Gastroesophageal sphincter (tissue), 4 donors: ENCODE results near the gene IFT74. TPM values are rescaled to one million over a fixed set of nuclear protein-coding genes. Genes with fewer than 3 reads are reported as not detected.
A peak's percentile ranks its signal among the peaks of the same experiment; 100 is the strongest.

Experiments used
- ATAC-seq: fragments of 150-250 bp; one replicate; pipeline ENCODE4 v1.9.1; 2016; ENCODE audit warnings: mild to moderate bottlenecking, moderate library complexity
- H3K27ac ChIP-seq, 4 donors: fragments of 200-600 bp; sonication (generic) in 3 of 4; 1 replicate in 3 of 4; 2 replicates in 1 of 4; pipeline ENCODE4 v1.5.1; 2016 to 2019
- H3K27me3 ChIP-seq: fragments of 200-600 bp; sonication (generic); one replicate; pipeline ENCODE4 v1.5.1; 2019
- H3K36me3 ChIP-seq, 2 donors: fragments of 200-600 bp; sonication (generic); one replicate each; pipeline ENCODE4 v1.5.1; 2019; ENCODE audit warnings: control low read depth in 1 of 2
- H3K4me1 ChIP-seq, 3 donors: fragments of 200-600 bp; sonication (generic); 1 replicate in 2 of 3; 2 replicates in 1 of 3; pipeline ENCODE4 v1.5.1; 2016 to 2019; ENCODE audit warnings: control low read depth in 2 of 3
- H3K4me3 ChIP-seq, 2 donors: fragments of 200-600 bp; sonication (generic); one replicate each; pipeline ENCODE4 v1.5.1; 2019; ENCODE audit warnings: mild to moderate bottlenecking in 1 of 2, moderate library complexity in 1 of 2
- H3K9me3 ChIP-seq, 3 donors: fragments of 200-600 bp; sonication (generic); one replicate each; pipeline ENCODE4 v1.5.1; 2017 to 2019; ENCODE audit warnings: control low read depth in 2 of 3
- EP300 ChIP-seq: sonication (generic); formaldehyde crosslinking; IDR thresholded peaks from one replicate; pipeline ENCODE4 v1.6.1; 2017; ENCODE audit warnings: antibody characterized with exemption, mild to moderate bottlenecking
- POLR2A ChIP-seq, 2 donors: fragments of 450-650 bp; IDR thresholded peaks; one replicate each; pipeline ENCODE4 v1.6.1; 2017; ENCODE audit warnings: antibody characterized with exemption in 2 of 2, mild to moderate bottlenecking in 2 of 2, moderate library complexity in 1 of 2
- POLR2AphosphoS5 ChIP-seq: sonication (generic); formaldehyde crosslinking; IDR thresholded peaks from one replicate; pipeline ENCODE4 v1.6.1; 2017; ENCODE audit warnings: antibody characterized with exemption
- WGBS, 2 donors: methylation state at CpG; one replicate each; pipeline ENCODE4 v1.1.5; 2018; ENCODE audit warnings: low coverage in 1 of 2; 5-methylcytosine and 5-hydroxymethylcytosine counted together
- total RNA-seq, 4 donors: library from RNA; depleted of rRNA; stranded (reverse); fragments of >200 nt; gene quantifications; one replicate each; pipeline ENCODE4 v1.1.0, GENCODE V29; 2016
- TF ChIP-seq, protein P1 (sequence below), 4 experiments: fragments of 200-600 bp in 2 of 4; fragments of 450-650 bp in 2 of 4; sonication (generic) in 1 of 4; IDR thresholded peaks; one replicate each; pipeline ENCODE4 v1.5.1; 2017 to 2019; ENCODE audit warnings: antibody characterized with exemption in 4 of 4, mild to moderate bottlenecking in 2 of 4, moderate library complexity in 2 of 4

The IFT74 gene
- total RNA-seq, 4 donors from 2014 or later = 16.7 to 28.0 (median 19.2) TPM

DNA sequence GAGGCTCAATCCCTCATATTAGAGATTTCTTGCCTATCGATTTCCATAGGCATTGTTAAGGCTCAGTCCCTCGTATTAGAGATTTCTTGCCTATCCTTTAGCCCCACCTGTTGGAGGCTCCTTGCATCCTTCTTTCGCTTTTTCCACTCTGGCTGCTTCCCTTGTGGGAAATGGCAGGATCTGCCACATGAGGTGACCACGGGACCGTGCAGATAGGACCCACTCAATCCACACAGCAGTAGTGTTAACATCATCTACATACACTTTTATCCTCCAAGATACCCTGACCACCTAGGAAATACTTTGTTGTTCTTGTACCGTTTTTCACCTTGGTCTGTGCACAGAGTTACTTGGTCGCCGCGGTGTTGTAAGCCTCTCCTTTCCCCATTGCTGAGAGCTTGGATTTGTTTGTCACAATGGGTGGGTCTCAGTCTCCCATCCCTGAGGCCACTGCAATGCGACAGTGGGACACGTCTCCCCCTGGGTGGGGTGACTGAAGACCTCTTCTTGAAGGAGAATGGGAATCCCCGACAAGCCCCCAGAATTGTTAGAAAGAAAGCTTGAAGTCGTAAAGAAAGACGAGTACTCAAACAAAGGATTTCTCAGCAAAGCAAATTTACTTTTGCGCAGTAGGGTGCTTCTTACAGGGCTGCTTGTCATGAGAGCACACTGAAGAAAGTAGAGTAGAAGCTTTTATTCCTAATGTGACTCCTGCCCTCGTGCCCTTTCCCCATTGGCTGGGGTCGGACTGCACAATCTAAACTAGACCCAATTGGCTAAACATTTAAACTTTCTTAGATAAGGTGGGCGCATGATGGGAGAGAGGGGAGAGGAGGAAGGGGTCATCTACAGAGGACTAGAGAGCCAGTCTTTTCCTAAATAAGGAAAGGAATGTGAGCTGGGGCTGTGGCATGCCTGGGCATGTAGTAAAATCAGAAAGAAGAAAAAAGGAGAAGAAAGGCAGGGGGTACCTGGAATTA, 19.8 kb downstream of the IFT74 start:
- WGBS, 2 donors = 71 to 75% methylated on average over 6 to 17 of the region's 18 CpGs
- Histone ChIP-seq H3K27ac (no peak overlapping the region), H3K36me3 (peaks cover 0 to 28% of the 10 kb centered on the region in 2 donors), H3K9me3 (no peaks in the 10 kb centered on the region), H3K4me1 (no peaks in the 10 kb centered on the region), H3K4me3 (no peak overlapping the region), H3K27me3 (no peaks in the 10 kb centered on the region)
- TF ChIP-seq EP300 = no peak
- TF ChIP-seq, protein P1, sequence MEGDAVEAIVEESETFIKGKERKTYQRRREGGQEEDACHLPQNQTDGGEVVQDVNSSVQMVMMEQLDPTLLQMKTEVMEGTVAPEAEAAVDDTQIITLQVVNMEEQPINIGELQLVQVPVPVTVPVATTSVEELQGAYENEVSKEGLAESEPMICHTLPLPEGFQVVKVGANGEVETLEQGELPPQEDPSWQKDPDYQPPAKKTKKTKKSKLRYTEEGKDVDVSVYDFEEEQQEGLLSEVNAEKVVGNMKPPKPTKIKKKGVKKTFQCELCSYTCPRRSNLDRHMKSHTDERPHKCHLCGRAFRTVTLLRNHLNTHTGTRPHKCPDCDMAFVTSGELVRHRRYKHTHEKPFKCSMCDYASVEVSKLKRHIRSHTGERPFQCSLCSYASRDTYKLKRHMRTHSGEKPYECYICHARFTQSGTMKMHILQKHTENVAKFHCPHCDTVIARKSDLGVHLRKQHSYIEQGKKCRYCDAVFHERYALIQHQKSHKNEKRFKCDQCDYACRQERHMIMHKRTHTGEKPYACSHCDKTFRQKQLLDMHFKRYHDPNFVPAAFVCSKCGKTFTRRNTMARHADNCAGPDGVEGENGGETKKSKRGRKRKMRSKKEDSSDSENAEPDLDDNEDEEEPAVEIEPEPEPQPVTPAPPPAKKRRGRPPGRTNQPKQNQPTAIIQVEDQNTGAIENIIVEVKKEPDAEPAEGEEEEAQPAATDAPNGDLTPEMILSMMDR (IDR thresholded peaks at IDR 0.05) = peak in 3 of 4 experiments; percentile 37 to 67 (median 40)
- ATAC-seq = peak; percentile 31

DNA sequence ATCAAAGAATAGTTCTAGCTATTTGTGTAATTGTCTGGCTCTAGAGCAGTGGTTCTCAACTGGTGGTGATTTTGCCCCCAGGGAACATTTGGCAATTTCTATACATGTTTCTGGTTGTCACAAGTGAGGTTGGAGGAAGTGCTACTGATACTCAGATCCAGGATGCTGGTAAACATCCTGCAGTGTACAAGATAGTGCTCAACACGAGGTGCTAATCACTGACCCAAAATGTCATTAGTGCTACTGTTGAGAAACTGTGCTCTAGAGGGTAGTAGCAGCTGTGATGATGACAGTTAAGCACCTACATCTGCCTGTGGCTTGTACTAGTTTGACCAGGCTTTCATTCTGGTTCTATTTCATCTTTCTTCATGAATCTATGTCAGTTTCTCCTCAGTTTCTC, 27.1 kb downstream of the IFT74 start:
- Histone ChIP-seq H3K27me3 (no peaks in the 10 kb centered on the region), H3K4me3 (no peak overlapping the region), H3K4me1 (no peaks in the 10 kb centered on the region), H3K27ac (no peak overlapping the region), H3K36me3 (peaks cover 5 to 83% of the 10 kb centered on the region in 2 donors), H3K9me3 (no peaks in the 10 kb centered on the region)
- no peak for ATAC-seq
- TF ChIP-seq POLR2A (IDR thresholded peaks at IDR 0.05) (no peak), POLR2AphosphoS5 (no peak), EP300 (no peak)
- TF ChIP-seq, protein P1 (IDR thresholded peaks at IDR 0.05) = no peak
- 50 to 86% methylated on average over 1 of the region's 1 CpG for WGBS, 2 donors

DNA sequence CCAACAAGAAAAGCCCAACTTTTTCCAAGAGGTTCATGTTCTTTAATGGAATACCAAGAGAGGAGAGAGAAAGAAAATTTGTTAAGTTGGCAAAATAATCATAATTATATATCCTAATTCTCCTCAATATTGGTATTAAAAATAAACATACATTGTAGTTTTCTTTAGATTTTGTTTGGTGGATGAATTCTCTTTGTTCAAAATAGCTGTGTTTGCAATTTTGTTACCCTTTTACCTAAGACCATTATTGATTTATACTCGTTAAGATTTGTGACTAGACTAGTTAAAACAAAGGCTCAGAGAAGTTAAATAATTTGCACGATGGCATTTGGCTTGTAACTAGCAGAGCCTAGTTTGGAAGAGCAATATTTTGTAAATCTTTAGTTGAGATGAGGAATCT, 39.6 kb downstream of the IFT74 start:
- Histone ChIP-seq H3K4me3 (no peak overlapping the region), H3K4me1 (no peaks in the 10 kb centered on the region), H3K27me3 (no peaks in the 10 kb centered on the region), H3K27ac (no peak overlapping the region), H3K36me3 (peaks cover 0 to 24% of the 10 kb centered on the region in 2 donors), H3K9me3 (no peaks in the 10 kb centered on the region)
- no peak for ATAC-seq
- TF ChIP-seq POLR2AphosphoS5 (no peak), EP300 (no peak), POLR2A (IDR thresholded peaks at IDR 0.05) (no peak)
- TF ChIP-seq, protein P1 (IDR thresholded peaks at IDR 0.05) = no peak
- 64 to 89% methylated on average over 2 of the region's 2 CpGs for WGBS, 2 donors

DNA sequence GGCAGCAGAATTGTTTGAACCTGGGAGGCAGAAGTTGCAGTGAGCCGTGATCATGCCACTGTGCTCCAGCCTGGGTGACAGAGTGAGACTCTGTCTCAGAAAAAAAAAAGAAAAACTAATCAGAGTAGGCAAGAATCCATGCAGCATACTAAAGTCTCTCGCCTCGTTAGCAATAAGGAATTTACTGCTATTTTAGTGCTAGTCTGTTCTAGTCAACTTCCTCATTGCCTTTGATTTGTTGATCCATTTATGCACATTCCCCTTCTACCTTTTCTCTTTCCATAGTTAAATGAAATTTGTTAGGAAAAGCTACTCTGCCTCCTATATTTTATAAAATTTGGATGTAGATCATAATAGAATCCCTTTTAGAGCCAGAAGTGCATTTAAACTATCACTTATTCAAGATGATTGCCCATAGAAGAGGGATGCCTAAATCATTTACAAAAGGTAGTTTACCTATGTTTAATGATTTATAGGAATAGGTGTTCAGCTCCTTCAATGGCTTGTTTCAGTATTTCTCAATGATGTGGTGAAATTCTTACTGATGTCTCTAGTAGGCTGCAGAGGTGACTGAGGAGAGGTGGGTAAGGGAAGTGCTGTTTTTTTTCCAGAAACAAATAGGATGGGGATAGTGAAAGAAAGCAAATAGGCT, 47.3 kb downstream of the IFT74 start:
- peaks cover 0 to 10% of the 10 kb centered on the region in 2 donors for H3K36me3 ChIP-seq
- H3K9me3 ChIP-seq = no peaks in the 10 kb centered on the region
- ATAC-seq = no peak
- H3K27ac ChIP-seq = no peak overlapping the region
- H3K4me3 ChIP-seq = no peak overlapping the region
- H3K4me1 ChIP-seq = no peaks in the 10 kb centered on the region
- H3K27me3 ChIP-seq = no peaks in the 10 kb centered on the region
- TF ChIP-seq POLR2A (IDR thresholded peaks at IDR 0.05) = no peak
- no peak for TF ChIP-seq EP300
- TF ChIP-seq, protein P1 (IDR thresholded peaks at IDR 0.05) = no peak
- no peak for TF ChIP-seq POLR2AphosphoS5
- 89 to 95% methylated on average over 2 of the region's 3 CpGs for WGBS, 2 donors
